ENCODE results near the gene ETFB.

The ETFB gene

GRCh38 chr19:51311351-51312257, 54.6 kb downstream of the ETFB start, which contains the start of gene IGLON5:
Gene IGLON5, plus strand, starts transcription at chr19:51311644. Its CDS starts 204 bp downstream, at chr19:51311848.
- no peak for TF ChIP-seq CTCF (conservative IDR thresholded peaks at IDR 0.05; ENCODE audit: control insufficient read depth, insufficient read depth, low read depth, low read length)
- H3K4me3 ChIP-seq (ENCODE audit: control insufficient read depth, low read depth, low read length), result no peak within 1 kb of the TSS
- DNase-seq (ENCODE audit: low read depth), result no peak

DNA sequence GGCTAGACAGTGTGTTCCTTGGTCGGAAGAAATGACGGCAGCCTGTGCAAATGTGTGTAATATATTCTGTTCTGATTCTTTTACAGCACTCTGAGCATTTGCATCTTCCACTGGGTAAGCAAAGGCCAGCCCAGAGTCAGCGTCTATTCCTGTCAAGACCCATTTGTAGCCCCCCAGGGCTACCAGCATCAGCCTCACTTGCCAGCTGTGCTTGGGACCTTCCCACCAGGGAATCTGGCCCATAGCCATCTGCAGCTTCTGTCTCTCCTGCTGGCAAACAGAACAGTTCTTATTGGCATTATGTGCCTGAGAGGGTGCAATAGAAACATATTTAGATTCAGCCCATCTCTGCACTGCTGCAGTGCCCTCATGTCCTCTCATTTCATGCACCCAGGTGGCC, 60.7 kb downstream of the ETFB start:
- DNase-seq (ENCODE audit: low read depth), result no peak
- TF ChIP-seq CTCF (conservative IDR thresholded peaks at IDR 0.05; ENCODE audit: control insufficient read depth, insufficient read depth, low read depth, low read length), result no peak
- H3K4me3 ChIP-seq (ENCODE audit: control insufficient read depth, low read depth, low read length), result no peak overlapping the region

GRCh38 chr19:51301266-51301665, 64.9 kb downstream of the ETFB start:
- TF ChIP-seq CTCF (conservative IDR thresholded peaks at IDR 0.05; ENCODE audit: control insufficient read depth, insufficient read depth, low read depth, low read length), result no peak
- no peak for DNase-seq (ENCODE audit: low read depth)
- H3K4me3 ChIP-seq (ENCODE audit: control insufficient read depth, low read depth, low read length), result no peak overlapping the region

GRCh38 chr19:51297406-51297805, 68.8 kb downstream of the ETFB start:
- DNase-seq (ENCODE audit: low read depth), result no peak
- no peak overlapping the region for H3K4me3 ChIP-seq (ENCODE audit: control insufficient read depth, low read depth, low read length)
- TF ChIP-seq CTCF (conservative IDR thresholded peaks at IDR 0.05; ENCODE audit: control insufficient read depth, insufficient read depth, low read depth, low read length), result no peak

GRCh38 chr19:51296336-51297093, 69.7 kb downstream of the ETFB start:
- H3K4me3 ChIP-seq (ENCODE audit: control insufficient read depth, low read depth, low read length), result no peak overlapping the region
- DNase-seq (ENCODE audit: low read depth), result no peak
- peak; percentile 9 for TF ChIP-seq CTCF (conservative IDR thresholded peaks at IDR 0.05; ENCODE audit: control insufficient read depth, insufficient read depth, low read depth, low read length)

- no peak for DNase-seq (ENCODE audit: low read depth)
- TF ChIP-seq CTCF (conservative IDR thresholded peaks at IDR 0.05; ENCODE audit: control insufficient read depth, insufficient read depth, low read depth, low read length), result no peak
- no peak overlapping the region for H3K4me3 ChIP-seq (ENCODE audit: control insufficient read depth, low read depth, low read length)
Observed at GRCh38 chr19:51295382-51296126, 70.6 kb downstream of the ETFB start.
